ENCODE data around the gene PPARA. TPM values are rescaled to one million over a fixed set of nuclear protein-coding genes. Genes with fewer than 3 reads are reported as not detected.

Gene PPARA
- total RNA-seq, 2 donors from 2014 or later, result 15.4 to 18.6 TPM

DNA sequence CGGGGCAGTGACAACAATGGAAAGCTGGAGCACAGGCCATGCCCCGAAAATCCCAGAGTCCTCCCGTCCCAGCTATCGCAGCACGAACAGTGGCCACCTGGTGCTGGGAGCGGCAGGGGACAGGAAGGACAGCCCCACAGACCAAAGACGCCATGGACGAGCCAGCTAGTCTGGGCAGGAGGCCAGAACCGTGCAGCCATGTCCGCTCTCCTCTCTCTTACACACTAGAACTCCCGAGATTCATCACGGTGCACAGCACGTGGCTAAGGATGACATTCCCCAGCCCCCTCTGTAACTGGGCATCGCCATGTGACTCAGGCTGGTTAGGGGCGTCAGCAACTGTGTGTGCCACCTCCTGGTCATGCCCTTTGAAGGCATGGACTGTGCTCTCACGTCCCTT lies 95.2 kb downstream of the PPARA start:
- no peak for DNase-seq
- Mint-ChIP-seq H3K27me3 (ENCODE audit: insufficient read depth) (no peaks in the 10 kb centered on the region), H3K27ac (no peak overlapping the region), H3K4me1 (peaks cover 4% of the 10 kb centered on the region), H3K9me3 (no peaks in the 10 kb centered on the region), H3K4me3 (no peak overlapping the region), H3K36me3 (ENCODE audit: low read depth) (peaks cover 9% of the 10 kb centered on the region)
- no peaks in the 10 kb centered on the region for H3K4me1 ChIP-seq (ENCODE audit: control insufficient read depth, insufficient read depth, low read length)
- 89 to 90% methylated on average over 15 to 16 of the region's 16 CpGs for WGBS, 2 experiments (ENCODE audit: insufficient coverage in 1 of 2, insufficient read length in 1 of 2)
- no peak overlapping the region for H3K4me3 ChIP-seq (ENCODE audit: low read length)
- no peak overlapping the region for H3K27ac ChIP-seq (ENCODE audit: low read depth, low read length)
- no peak overlapping the region for H3K9ac ChIP-seq (ENCODE audit: extremely low read depth, low read length, poor library complexity, severe bottlenecking)
- H3K27me3 ChIP-seq (ENCODE audit: control insufficient read depth, insufficient read depth, low read length, poor library complexity, severe bottlenecking), result no peaks in the 10 kb centered on the region
- TF ChIP-seq, protein P1, sequence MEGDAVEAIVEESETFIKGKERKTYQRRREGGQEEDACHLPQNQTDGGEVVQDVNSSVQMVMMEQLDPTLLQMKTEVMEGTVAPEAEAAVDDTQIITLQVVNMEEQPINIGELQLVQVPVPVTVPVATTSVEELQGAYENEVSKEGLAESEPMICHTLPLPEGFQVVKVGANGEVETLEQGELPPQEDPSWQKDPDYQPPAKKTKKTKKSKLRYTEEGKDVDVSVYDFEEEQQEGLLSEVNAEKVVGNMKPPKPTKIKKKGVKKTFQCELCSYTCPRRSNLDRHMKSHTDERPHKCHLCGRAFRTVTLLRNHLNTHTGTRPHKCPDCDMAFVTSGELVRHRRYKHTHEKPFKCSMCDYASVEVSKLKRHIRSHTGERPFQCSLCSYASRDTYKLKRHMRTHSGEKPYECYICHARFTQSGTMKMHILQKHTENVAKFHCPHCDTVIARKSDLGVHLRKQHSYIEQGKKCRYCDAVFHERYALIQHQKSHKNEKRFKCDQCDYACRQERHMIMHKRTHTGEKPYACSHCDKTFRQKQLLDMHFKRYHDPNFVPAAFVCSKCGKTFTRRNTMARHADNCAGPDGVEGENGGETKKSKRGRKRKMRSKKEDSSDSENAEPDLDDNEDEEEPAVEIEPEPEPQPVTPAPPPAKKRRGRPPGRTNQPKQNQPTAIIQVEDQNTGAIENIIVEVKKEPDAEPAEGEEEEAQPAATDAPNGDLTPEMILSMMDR (conservative IDR thresholded peaks at IDR 0.05), result no peak
- no peaks in the 10 kb centered on the region for H3K9me3 ChIP-seq (ENCODE audit: control insufficient read depth, low read length)
- H3K36me3 ChIP-seq (ENCODE audit: control insufficient read depth, insufficient read depth, low read length), result peaks cover 3% of the 10 kb centered on the region

DNA sequence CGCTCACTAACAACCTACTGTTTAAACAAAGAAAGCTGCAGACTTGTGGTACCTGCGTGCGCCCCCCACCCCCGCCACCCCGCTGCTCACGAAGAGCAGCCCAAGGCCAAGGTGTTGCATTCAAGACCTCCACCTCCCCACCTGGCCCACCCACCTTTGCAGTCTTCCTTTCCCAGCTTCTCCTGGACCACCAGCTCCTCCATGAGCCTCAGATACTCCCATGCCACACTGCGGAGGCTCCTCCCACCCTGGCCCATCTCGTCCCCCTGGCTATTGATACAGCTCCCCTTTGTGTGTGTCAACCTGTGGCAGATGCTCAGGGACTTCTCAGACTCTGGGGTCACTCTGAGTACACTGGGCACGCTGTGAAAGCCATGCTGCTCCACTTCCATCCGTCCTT lies 95.9 kb downstream of the PPARA start:
- Histone ChIP-seq H3K27ac (ENCODE audit: low read depth, low read length) (no peak overlapping the region), H3K36me3 (ENCODE audit: control insufficient read depth, insufficient read depth, low read length) (peaks cover 3% of the 10 kb centered on the region), H3K9ac (ENCODE audit: extremely low read depth, low read length, poor library complexity, severe bottlenecking) (no peak overlapping the region), H3K9me3 (ENCODE audit: control insufficient read depth, low read length) (no peaks in the 10 kb centered on the region), H3K4me1 (ENCODE audit: control insufficient read depth, insufficient read depth, low read length) (no peaks in the 10 kb centered on the region), H3K27me3 (ENCODE audit: control insufficient read depth, insufficient read depth, low read length, poor library complexity, severe bottlenecking) (no peaks in the 10 kb centered on the region), H3K4me3 (ENCODE audit: low read length) (no peak overlapping the region)
- no peak overlapping the region for H3K4me3 Mint-ChIP-seq
- no peak overlapping the region for H3K27ac Mint-ChIP-seq
- H3K27me3 Mint-ChIP-seq (ENCODE audit: insufficient read depth), result no peaks in the 10 kb centered on the region
- no peak for DNase-seq
- TF ChIP-seq, protein P1 (conservative IDR thresholded peaks at IDR 0.05), result no peak
- WGBS, 2 experiments (ENCODE audit: insufficient coverage in 1 of 2, insufficient read length in 1 of 2), result 89 to 96% methylated on average over 4 to 10 of the region's 10 CpGs
- peaks cover 9% of the 10 kb centered on the region for H3K36me3 Mint-ChIP-seq (ENCODE audit: low read depth)
- H3K4me1 Mint-ChIP-seq, result peaks cover 6% of the 10 kb centered on the region
- no peaks in the 10 kb centered on the region for H3K9me3 Mint-ChIP-seq

DNA sequence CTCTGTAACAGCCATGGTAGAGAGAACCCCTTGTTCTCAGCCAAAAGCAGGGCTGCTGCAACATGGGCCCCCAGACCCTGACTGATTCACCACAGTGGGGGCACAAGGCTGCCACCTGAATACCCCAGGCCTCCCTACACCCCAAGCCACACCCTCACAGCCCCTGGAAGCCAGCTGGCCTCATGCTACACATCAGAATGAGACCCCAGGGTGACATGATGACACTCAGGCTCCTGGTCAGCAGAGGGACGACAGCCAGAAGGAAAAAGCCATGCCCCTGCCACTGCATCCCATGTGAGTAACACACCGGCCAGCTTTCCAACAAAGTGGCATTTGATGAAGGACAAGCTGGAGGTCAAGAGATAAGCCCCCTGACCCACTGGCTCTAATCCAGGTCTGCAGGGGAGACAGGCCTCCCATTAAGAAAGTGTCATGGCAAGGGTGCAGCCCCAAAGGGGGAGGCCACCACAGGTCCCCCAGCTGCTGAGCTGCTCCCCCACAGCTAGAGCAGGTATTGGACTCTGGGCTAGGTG lies 97.2 kb downstream of the PPARA start:
- no peaks in the 10 kb centered on the region for H3K27me3 Mint-ChIP-seq (ENCODE audit: insufficient read depth)
- Histone ChIP-seq H3K4me1 (ENCODE audit: control insufficient read depth, insufficient read depth, low read length) (no peaks in the 10 kb centered on the region), H3K9ac (ENCODE audit: extremely low read depth, low read length, poor library complexity, severe bottlenecking) (no peak overlapping the region), H3K36me3 (ENCODE audit: control insufficient read depth, insufficient read depth, low read length) (peaks cover 3% of the 10 kb centered on the region), H3K9me3 (ENCODE audit: control insufficient read depth, low read length) (no peaks in the 10 kb centered on the region), H3K4me3 (ENCODE audit: low read length) (no peak overlapping the region), H3K27ac (ENCODE audit: low read depth, low read length) (no peak overlapping the region), H3K27me3 (ENCODE audit: control insufficient read depth, insufficient read depth, low read length, poor library complexity, severe bottlenecking) (no peaks in the 10 kb centered on the region)
- no peak for DNase-seq
- 95 to 100% methylated on average over 2 of the region's 2 CpGs for WGBS, 2 experiments (ENCODE audit: insufficient coverage in 1 of 2, insufficient read length in 1 of 2)
- peaks cover 9% of the 10 kb centered on the region for H3K36me3 Mint-ChIP-seq (ENCODE audit: low read depth)
- peaks cover 6% of the 10 kb centered on the region for H3K4me1 Mint-ChIP-seq
- no peak overlapping the region for H3K4me3 Mint-ChIP-seq
- H3K9me3 Mint-ChIP-seq, result no peaks in the 10 kb centered on the region
- TF ChIP-seq, protein P1 (conservative IDR thresholded peaks at IDR 0.05), result no peak
- no peak overlapping the region for H3K27ac Mint-ChIP-seq
